ENCODE data around the gene RXFP3.
"Not testable (repeated sequence)": the region's sequence is repeated elsewhere in the genome, so short reads cannot be mapped to it uniquely, and the experiment has no call there.

RXFP3 gene

GRCh38 chr5:33936381-33937016, at the start of gene RXFP3:
RXFP3 (plus strand) TSS chr5:33936386; CDS start chr5:33936741, 355 bp downstream.
- no peak within 1 kb of the TSS for H3K27ac ChIP-seq
- DNase-seq (ENCODE audit: low read depth, low spot score): no peak

GRCh38 chr5:33887268-33887667, 48.9 kb upstream of the RXFP3 start:
- H3K27ac ChIP-seq: no peak overlapping the region
- DNase-seq (ENCODE audit: low read depth, low spot score): no peak

GRCh38 chr5:33888587-33888986, 47.6 kb upstream of the RXFP3 start:
- H3K27ac ChIP-seq: no peak overlapping the region
- no peak for DNase-seq (ENCODE audit: low read depth, low spot score)

- H3K27ac ChIP-seq: no peak overlapping the region
- no peak for DNase-seq (ENCODE audit: low read depth, low spot score)
These were observed 45.8 kb upstream of the RXFP3 start for GRCh38 chr5:33890131-33891032.

- H3K27ac ChIP-seq: no peak overlapping the region
These were observed 44.8 kb upstream of the RXFP3 start for GRCh38 chr5:33891446-33891787.

GRCh38 chr5:33891788-33892619, 44.2 kb upstream of the RXFP3 start, which contains the start of gene ADAMTS12:
ADAMTS12 (minus strand) TSS chr5:33891990; CDS start chr5:33891856, 134 bp downstream.
- no peak for DNase-seq (ENCODE audit: low read depth, low spot score)
- H3K27ac ChIP-seq: no peak within 1 kb of the TSS

More at GRCh38 chr5:33891446-33891787, 44.8 kb upstream of the RXFP3 start:
- DNase-seq (ENCODE audit: low read depth, low spot score): no peak

- no peak for DNase-seq (ENCODE audit: low read depth, low spot score)
- no peak overlapping the region for H3K27ac ChIP-seq
These were observed 43.5 kb upstream of the RXFP3 start for GRCh38 chr5:33892620-33893137.

GRCh38 chr5:33894566-33894965, 41.6 kb upstream of the RXFP3 start:
- H3K27ac ChIP-seq: no peak overlapping the region
- no peak for DNase-seq (ENCODE audit: low read depth, low spot score)

- no peak overlapping the region for H3K27ac ChIP-seq
- DNase-seq (ENCODE audit: low read depth, low spot score): no peak
These were observed 35.0 kb upstream of the RXFP3 start for GRCh38 chr5:33901156-33901555.

GRCh38 chr5:33903118-33903517, 33.1 kb upstream of the RXFP3 start:
- DNase-seq (ENCODE audit: low read depth, low spot score): no peak
- no peak overlapping the region for H3K27ac ChIP-seq

- DNase-seq (ENCODE audit: low read depth, low spot score): no peak
- H3K27ac ChIP-seq: no peak overlapping the region
These were observed 30.8 kb upstream of the RXFP3 start for GRCh38 chr5:33905381-33905780.

- H3K27ac ChIP-seq; DNase-seq (ENCODE audit: low read depth, low spot score): not testable (repeated sequence)
These were observed 29.9 kb upstream of the RXFP3 start for GRCh38 chr5:33906248-33906647.

- DNase-seq (ENCODE audit: low read depth, low spot score); H3K27ac ChIP-seq: not testable (repeated sequence)
These were observed 21.3 kb upstream of the RXFP3 start for GRCh38 chr5:33914844-33915243.

- no peak for DNase-seq (ENCODE audit: low read depth, low spot score)
- no peak overlapping the region for H3K27ac ChIP-seq
These were observed 15.2 kb upstream of the RXFP3 start for GRCh38 chr5:33921002-33921401.

GRCh38 chr5:33925278-33925677, 10.9 kb upstream of the RXFP3 start:
- DNase-seq (ENCODE audit: low read depth, low spot score): no peak
- H3K27ac ChIP-seq: no peak overlapping the region

GRCh38 chr5:33927685-33928084, 8.5 kb upstream of the RXFP3 start:
- no peak overlapping the region for H3K27ac ChIP-seq
- DNase-seq (ENCODE audit: low read depth, low spot score): no peak

- no peak overlapping the region for H3K27ac ChIP-seq
These were observed 7.9 kb upstream of the RXFP3 start for GRCh38 chr5:33928283-33928682.

GRCh38 chr5:33929925-33930690, 6.1 kb upstream of the RXFP3 start:
- DNase-seq (ENCODE audit: low read depth, low spot score): no peak
- no peak overlapping the region for H3K27ac ChIP-seq

More at GRCh38 chr5:33928283-33928682, 7.9 kb upstream of the RXFP3 start:
- DNase-seq (ENCODE audit: low read depth, low spot score): no peak

GRCh38 chr5:33931136-33931535, 5.0 kb upstream of the RXFP3 start:
- no peak for DNase-seq (ENCODE audit: low read depth, low spot score)
- H3K27ac ChIP-seq: no peak overlapping the region

GRCh38 chr5:33933723-33934169, 2.4 kb upstream of the RXFP3 start:
- no peak for DNase-seq (ENCODE audit: low read depth, low spot score)
- H3K27ac ChIP-seq: no peak overlapping the region
